NCI-H526 (cell line): Measurements from ENCODE around the gene SYNGAP1.
A peak's percentile ranks its signal among the peaks of the same experiment; 100 is the strongest.
"Not testable (repeated sequence)": the region's sequence is repeated elsewhere in the genome, so short reads cannot be mapped to it uniquely, and the experiment has no call there.

Source experiments
- DNase-seq, 2 experiments: peaks; one replicate each; lab custom pipeline; 2025; lab: John Stamatoyannopoulos, UW

The SYNGAP1 gene

DNA sequence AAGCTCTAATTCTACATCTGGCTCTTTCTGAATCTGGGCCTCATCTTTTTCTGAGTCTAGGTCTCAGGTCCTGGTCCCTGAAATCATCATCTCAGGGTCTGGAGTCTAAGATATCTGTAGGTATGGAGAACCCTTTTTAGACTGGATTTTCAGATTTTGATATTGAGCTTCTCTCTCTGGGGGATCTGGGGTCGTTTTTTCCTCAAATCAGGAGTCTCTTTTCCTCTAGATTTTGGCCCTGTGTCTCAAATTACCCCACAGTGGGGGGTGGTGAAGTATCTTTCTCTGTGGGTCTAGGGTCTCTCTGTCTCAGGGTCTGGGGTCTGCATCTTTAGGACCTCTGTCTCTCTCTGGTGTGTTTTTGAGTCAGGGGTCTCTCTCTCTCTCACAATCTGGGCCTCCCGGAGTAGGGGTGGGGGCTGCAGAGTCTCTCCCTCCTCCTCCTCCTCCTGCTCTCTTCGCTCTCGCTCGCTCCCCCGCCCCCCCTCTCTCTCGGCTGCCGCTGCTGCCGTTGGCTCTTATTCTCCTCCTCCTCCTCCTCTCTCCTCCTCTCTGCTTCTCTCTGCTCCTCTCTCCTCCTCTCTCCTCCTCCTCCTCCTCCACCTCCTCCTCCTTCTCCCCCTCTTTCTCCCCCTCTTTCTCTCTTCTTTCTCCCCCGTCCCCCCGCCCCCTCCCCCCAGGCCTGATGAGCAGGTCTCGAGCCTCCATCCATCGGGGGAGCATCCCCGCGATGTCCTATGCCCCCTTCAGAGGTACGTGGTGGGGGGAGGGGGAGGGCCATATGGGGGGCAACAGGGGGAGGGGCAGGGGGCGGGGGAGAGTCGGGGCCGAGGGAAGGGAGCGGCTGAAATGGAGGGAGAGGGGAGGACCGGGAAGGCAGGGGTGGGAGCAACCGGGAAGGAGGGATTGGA lies at the start of gene SYNGAP1:
Gene SYNGAP1, plus strand, starts transcription at position 486 of the 911 bp plus-strand sequence. Its CDS starts 200 bp downstream, at position 686.
- peak in 1 of 2 experiments; percentile 51 for DNase-seq

DNA sequence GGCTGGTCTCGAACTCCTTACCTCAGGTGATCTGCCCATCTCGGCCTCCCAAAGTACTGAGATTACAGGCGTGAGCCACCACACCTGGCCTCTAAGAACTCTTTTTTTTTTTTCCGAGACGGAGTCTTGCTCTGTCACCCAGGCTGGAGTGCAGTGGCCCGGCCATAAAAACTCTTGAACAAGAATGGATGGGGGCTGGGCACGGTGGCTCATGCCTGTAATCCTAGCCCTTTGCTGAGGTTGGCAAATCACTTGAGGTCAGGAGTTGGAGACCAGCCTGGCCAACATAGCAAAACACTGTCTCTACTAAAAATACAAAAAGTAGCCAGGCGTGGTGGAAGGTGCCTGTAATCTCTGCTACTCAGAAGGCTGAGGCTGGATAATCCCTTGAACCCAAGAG lies 48.0 kb upstream of the SYNGAP1 start:
- DNase-seq: not testable (repeated sequence)

GRCh38 chr6:33372526-33373123 lies 47.2 kb upstream of the SYNGAP1 start:
- DNase-seq: no peak

- DNase-seq: no peak
These were observed 45.6 kb upstream of the SYNGAP1 start for GRCh38 chr6:33373960-33374910.

DNA sequence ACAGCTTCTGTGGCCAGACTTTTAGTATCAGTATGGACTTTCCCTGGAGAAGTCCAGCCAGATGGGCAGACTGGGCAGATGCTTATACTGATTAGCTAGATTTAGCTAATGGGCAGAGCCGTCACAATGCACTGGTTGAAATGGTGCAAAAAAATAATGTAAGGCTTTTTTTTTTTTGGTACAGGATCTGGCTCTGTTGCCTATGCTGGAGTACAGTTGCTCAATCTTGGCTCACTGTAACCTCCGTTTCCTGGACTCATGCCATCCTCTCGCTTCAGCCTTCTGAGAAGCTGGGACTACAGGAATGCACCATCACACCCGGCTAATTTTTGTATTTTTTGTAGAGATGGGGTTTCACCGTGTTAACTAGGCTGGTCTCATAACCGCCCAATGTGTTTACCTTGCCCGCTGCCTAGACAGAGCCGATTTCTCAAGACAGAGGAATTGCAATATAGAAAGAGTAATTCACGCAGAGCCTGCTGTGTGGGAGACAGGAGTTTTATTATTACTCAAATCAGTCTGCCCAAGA lies 44.7 kb upstream of the SYNGAP1 start:
- DNase-seq: no peak

DNA sequence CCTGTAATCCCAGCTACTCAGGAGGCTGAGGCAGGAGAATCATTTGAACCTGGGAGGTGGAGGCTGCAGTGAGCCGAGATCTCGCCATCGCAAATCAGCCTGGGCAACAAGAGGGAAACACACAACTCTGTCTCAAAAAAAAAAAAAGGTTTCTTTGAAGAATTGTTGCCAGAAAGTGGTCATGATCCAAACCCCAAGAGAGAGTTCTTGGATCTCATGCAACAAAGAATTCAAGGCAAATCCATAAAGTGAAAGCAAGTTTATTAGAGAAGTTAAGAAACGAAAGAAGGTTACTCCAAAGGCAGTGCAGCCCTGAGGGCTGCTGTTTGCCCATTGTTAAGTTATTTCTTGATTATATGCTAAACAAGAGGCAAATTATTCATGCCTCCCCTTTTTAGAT lies 42.7 kb upstream of the SYNGAP1 start:
- no peak for DNase-seq

DNA sequence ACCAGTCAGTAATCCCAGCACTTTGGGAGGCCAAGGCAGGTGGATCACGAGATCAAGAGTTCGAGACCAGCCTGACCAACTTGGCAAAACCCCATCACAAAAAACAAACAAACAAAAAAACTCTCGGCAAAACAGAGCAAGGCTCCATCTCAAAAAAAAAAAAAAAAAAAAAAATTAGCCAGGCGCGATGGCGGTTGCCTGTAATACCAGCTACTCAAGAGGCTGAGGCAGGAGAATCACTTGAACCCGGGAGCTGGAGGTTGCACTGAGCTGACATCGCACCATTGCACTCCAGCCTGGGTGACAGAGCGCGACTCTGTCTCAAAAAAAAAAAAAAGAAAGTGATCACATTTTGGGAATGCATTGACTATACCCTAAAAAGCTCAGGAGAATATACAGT lies 40.7 kb upstream of the SYNGAP1 start:
- DNase-seq: not testable (repeated sequence)

- peak in 1 of 2 experiments; percentile 57 for DNase-seq
These were observed 39.4 kb upstream of the SYNGAP1 start for GRCh38 chr6:33380272-33380981.

- DNase-seq: no peak
These were observed 36.3 kb upstream of the SYNGAP1 start for GRCh38 chr6:33383427-33384185.

DNA sequence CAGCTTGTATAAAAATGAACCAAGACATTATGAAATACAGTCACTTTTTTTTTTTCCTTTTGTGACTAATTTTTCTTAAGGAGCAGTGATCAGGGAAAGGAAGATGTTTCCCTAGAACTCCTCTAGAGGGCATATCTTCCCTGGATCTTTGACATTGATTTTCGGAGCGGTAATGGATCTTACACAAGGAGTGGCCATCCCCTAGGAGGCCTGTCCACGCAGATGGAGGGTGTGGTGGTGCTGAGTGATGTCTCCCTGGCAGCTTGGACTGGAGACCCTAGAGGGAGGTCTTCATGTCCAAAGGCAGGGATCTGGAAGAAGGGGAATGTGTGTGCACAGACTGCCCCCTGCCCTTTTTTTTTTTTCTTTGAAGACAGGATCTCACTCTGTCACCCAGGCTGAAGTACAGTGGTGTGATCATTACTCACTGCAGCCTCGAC lies 35.3 kb upstream of the SYNGAP1 start:
- DNase-seq: no peak

GRCh38 chr6:33390173-33390572 lies 29.7 kb upstream of the SYNGAP1 start:
- DNase-seq: no peak

- no peak for DNase-seq
These were observed 29.0 kb upstream of the SYNGAP1 start for GRCh38 chr6:33390767-33391277.

DNA sequence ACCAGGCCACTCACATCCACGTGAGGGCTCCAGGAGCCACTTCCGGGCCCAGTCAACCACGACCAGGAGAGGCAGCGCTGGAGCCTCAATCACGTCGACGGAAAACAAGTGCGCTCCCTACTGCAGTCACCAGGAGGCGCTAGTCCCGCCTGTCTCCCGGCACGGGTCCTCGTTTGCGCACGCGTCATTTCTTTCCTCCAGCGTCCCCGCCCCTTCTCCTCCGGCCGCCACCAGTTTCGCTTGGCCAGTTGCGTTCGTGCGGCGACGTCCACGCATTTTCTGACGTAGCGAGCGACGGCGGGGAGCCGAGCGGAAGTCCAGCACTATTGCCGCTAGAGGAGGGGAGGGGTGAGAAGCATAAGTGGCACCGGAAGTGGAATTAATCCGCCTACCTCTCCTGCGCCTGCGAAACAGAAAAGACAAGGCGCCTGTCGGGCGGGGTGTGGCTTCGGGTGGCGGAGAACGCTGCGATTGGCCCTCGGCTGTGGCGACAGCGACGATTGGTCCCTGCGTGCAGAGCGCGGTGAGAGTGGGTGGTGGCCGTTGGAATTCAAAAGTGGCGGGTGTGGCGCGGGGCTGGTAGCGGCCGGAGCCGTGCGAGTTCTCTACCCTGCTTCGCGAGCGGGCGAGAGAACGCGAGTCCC lies 28.5 kb upstream of the SYNGAP1 start, which contains the start of gene KIFC1:
Gene KIFC1, plus strand, starts transcription at position 546 of the 644 bp plus-strand sequence. CDS start 163 bp downstream, outside the sequence.
- peak; percentile 99 for DNase-seq

DNA sequence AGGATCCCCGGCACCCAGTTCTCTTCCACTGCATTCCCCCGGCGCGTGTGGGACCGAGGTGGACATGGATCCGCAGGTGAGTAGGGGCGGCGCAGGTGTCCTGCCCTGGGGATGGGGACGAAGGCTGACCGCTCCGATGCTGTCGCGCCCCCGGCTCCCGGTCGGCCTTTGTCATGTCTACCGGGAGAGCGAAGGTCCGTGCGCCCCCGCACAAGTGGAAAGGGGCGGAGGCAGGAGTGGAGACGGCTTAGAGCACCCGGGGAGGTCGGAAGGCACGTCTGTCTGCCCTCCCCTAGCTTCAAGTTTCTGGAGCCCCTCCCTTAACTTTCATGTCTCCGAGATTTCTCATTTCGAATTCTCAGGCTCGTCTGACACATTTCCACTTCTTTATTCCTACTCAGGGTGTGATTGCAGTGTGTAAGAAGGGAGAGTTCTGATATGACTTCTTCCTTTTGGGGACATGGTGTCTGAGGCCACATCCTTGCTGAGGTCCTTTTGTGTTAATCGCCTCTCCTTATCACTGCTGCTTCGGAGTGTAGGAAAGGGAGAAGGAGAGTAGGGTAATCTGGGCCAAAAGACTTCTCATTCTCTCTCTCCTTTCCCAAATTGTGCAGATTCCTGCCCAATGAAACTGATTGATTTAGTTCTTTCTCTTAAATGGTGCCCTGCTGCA lies 27.8 kb upstream of the SYNGAP1 start:
- DNase-seq: no peak

DNA sequence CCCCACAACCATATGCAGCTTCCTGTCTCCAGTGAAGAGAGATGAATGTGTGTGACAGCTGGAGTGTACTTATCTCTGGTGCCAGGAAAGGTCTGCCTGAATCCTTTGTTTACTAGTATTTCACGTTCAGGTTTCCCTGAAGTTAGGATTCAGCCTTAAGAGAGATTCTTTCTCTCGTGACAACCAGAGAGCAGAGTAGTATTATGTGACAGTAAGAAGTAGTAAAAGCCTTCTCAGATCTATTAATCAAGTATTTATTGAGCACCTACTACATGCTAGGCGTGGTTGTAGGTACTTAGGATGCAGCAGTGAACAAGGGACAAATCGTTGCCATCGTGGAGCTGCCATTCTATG lies 27.3 kb upstream of the SYNGAP1 start:
- DNase-seq: no peak

- no peak for DNase-seq
These were observed 26.9 kb upstream of the SYNGAP1 start for GRCh38 chr6:33392979-33393378.

DNA sequence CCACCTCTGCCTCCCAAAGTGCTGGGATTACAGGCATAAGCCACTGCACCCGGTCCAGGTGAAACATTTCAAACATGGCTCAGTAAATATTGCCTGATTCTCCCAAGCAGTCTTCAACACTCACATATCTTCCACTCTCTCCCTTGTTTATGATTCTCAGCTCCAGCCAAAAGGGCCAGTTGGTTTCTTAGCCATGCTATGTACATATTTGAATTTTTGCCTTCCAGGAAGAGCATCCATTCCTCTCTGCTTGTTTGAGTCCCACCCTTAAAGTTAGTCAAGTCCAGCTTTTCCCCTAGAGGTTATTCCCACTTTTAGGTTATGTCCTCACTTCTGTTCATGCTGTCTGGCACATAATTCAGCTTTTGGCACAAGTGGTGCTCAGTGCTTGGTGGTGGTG lies 22.3 kb upstream of the SYNGAP1 start:
- DNase-seq: no peak

- DNase-seq: not testable (repeated sequence)
These were observed 21.3 kb upstream of the SYNGAP1 start for GRCh38 chr6:33398601-33399000.

GRCh38 chr6:33399881-33400280 lies 20.0 kb upstream of the SYNGAP1 start:
- DNase-seq: not testable (repeated sequence)
